GM12891 (cell line): ENCODE results near the gene EI24.

ENCODE experiments used
- POLR2A ChIP-seq: IDR thresholded peaks from 2 replicates; pipeline ENCODE4 v1.6.1; 2011; ENCODE audit warnings: low read depth, low read length, control low read depth
- POLR2AphosphoS5 ChIP-seq: IDR thresholded peaks from 2 replicates; pipeline ENCODE4 v1.6.1; 2011; ENCODE audit warnings: low read depth, low read length, control low read depth
- POU2F2 ChIP-seq: IDR thresholded peaks from 2 replicates; pipeline ENCODE4 v1.6.1; 2011; ENCODE audit warnings: low read depth, mild to moderate bottlenecking, control low read depth, low read length, moderate library complexity
- SPI1 ChIP-seq: IDR thresholded peaks from 2 replicates; pipeline ENCODE4 v1.6.1; 2011; ENCODE audit warnings: low read depth, low read length, control low read depth
- TAF1 ChIP-seq: IDR thresholded peaks from 2 replicates; pipeline ENCODE4 v1.6.1; 2011; ENCODE audit warnings: low read depth, low read length, control low read depth

GRCh38 chr11:125621995-125622394 is 52.7 kb downstream of the EI24 start:
- TF ChIP-seq POLR2A (no peak), SPI1 (no peak), POLR2AphosphoS5 (no peak), TAF1 (no peak), POU2F2 (no peak)
